ENCODE data around the gene GPR176. TPM values are rescaled to one million over a fixed set of nuclear protein-coding genes. Genes with fewer than 3 reads are reported as not detected.

Gene GPR176
- polyA plus RNA-seq, 1 donor from 2014 or later = 8.3 TPM

DNA sequence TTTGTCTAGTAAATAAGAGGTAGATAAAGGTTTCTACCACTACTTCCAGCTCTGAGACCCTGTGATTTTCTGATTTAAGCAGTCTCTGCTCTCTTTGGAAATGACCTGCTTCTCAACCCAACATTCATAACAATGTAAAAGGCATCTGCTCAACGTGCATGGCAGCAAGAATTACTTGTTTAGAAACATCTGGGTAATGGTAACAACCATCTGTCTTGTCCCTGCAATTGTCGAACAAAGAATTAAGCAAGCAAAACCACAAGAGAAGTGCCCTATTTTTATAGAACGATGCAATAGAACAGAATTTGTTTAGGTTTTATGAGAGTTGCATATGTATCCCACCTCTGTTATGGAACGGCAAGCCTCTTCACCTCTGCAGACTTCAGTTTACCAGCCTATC, 130.3 kb downstream of the GPR176 start:
- no peaks in the 10 kb centered on the region for H3F3A ChIP-seq (ENCODE audit: insufficient read depth, low read length, poor library complexity, severe bottlenecking)
- H3K36me3 ChIP-seq (ENCODE audit: insufficient read depth, low read length) = no peaks in the 10 kb centered on the region
- TF ChIP-seq, protein P1, sequence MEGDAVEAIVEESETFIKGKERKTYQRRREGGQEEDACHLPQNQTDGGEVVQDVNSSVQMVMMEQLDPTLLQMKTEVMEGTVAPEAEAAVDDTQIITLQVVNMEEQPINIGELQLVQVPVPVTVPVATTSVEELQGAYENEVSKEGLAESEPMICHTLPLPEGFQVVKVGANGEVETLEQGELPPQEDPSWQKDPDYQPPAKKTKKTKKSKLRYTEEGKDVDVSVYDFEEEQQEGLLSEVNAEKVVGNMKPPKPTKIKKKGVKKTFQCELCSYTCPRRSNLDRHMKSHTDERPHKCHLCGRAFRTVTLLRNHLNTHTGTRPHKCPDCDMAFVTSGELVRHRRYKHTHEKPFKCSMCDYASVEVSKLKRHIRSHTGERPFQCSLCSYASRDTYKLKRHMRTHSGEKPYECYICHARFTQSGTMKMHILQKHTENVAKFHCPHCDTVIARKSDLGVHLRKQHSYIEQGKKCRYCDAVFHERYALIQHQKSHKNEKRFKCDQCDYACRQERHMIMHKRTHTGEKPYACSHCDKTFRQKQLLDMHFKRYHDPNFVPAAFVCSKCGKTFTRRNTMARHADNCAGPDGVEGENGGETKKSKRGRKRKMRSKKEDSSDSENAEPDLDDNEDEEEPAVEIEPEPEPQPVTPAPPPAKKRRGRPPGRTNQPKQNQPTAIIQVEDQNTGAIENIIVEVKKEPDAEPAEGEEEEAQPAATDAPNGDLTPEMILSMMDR (IDR thresholded peaks at IDR 0.05; ENCODE audit: poor library complexity, severe bottlenecking) = no peak
- TF ChIP-seq POLR2AphosphoS5 (IDR thresholded peaks at IDR 0.05) = no peak
- TF ChIP-seq MXI1 (conservative IDR thresholded peaks at IDR 0.05; ENCODE audit: poor library complexity, severe bottlenecking) = no peak
- no peaks in the 10 kb centered on the region for H3K27me3 ChIP-seq (ENCODE audit: insufficient read depth, low read depth, low read length)
- H3K4me2 ChIP-seq (ENCODE audit: low read length) = no peak overlapping the region
- H3K9me3 ChIP-seq (ENCODE audit: low read length) = no peaks in the 10 kb centered on the region
- no peak overlapping the region for H3K27ac ChIP-seq (ENCODE audit: low read length)
- H4K20me1 ChIP-seq (ENCODE audit: insufficient read depth) = no peaks in the 10 kb centered on the region
- H3K9me2 ChIP-seq (ENCODE audit: insufficient read depth, low read length) = no peaks in the 10 kb centered on the region
- H3K79me2 ChIP-seq (replicated peaks; ENCODE audit: insufficient read depth, low read length) = no peaks in the 10 kb centered on the region
- H2AFZ ChIP-seq (ENCODE audit: low read depth, low read length) = no peak overlapping the region
- H3K4me3 ChIP-seq (ENCODE audit: low read length) = no peak overlapping the region
- H3K9ac ChIP-seq (ENCODE audit: low read length) = no peak overlapping the region

- H3K9ac ChIP-seq (ENCODE audit: low read length) = no peak overlapping the region
- H3K36me3 ChIP-seq (ENCODE audit: insufficient read depth, low read length) = no peaks in the 10 kb centered on the region
- H3K27ac ChIP-seq (ENCODE audit: low read length) = no peak overlapping the region
- H3K27me3 ChIP-seq (ENCODE audit: insufficient read depth, low read depth, low read length) = no peaks in the 10 kb centered on the region
- TF ChIP-seq, protein P1 (IDR thresholded peaks at IDR 0.05; ENCODE audit: poor library complexity, severe bottlenecking) = no peak
- no peak for TF ChIP-seq TAF1 (IDR thresholded peaks at IDR 0.05; ENCODE audit: low read depth)
- no peak for TF ChIP-seq EP300 (conservative IDR thresholded peaks at IDR 0.05; ENCODE audit: poor library complexity, severe bottlenecking)
- no peak for TF ChIP-seq MXI1 (conservative IDR thresholded peaks at IDR 0.05; ENCODE audit: poor library complexity, severe bottlenecking)
- no peak for TF ChIP-seq EZH2 (IDR thresholded peaks at IDR 0.05; ENCODE audit: borderline replicate concordance, insufficient read depth, low read length, poor library complexity, severe bottlenecking)
- no peaks in the 10 kb centered on the region for H3K9me2 ChIP-seq (ENCODE audit: insufficient read depth, low read length)
- H3K79me2 ChIP-seq (replicated peaks; ENCODE audit: insufficient read depth, low read length) = peaks cover 4% of the 10 kb centered on the region
- no peak overlapping the region for H2AFZ ChIP-seq (ENCODE audit: low read depth, low read length)
- no peak overlapping the region for H3K4me3 ChIP-seq (ENCODE audit: low read length)
- no peak overlapping the region for H3K4me2 ChIP-seq (ENCODE audit: low read length)
- no peaks in the 10 kb centered on the region for H3F3A ChIP-seq (ENCODE audit: insufficient read depth, low read length, poor library complexity, severe bottlenecking)
- no peaks in the 10 kb centered on the region for H3K9me3 ChIP-seq (ENCODE audit: low read length)
- no peaks in the 10 kb centered on the region for H4K20me1 ChIP-seq (ENCODE audit: insufficient read depth)
Observed at GRCh38 chr15:39788800-39789565, 131.1 kb downstream of the GPR176 start.

- Histone ChIP-seq H3F3A (ENCODE audit: insufficient read depth, low read length, poor library complexity, severe bottlenecking) (no peaks in the 10 kb centered on the region), H3K79me2 (replicated peaks; ENCODE audit: insufficient read depth, low read length) (peaks cover 13% of the 10 kb centered on the region), H3K4me3 (ENCODE audit: low read length) (no peak overlapping the region), H3K4me2 (ENCODE audit: low read length) (no peak overlapping the region), H4K20me1 (ENCODE audit: insufficient read depth) (no peaks in the 10 kb centered on the region), H3K27ac (ENCODE audit: low read length) (no peak overlapping the region), H3K9me2 (ENCODE audit: insufficient read depth, low read length) (no peaks in the 10 kb centered on the region), H2AFZ (ENCODE audit: low read depth, low read length) (no peak overlapping the region), H3K36me3 (ENCODE audit: insufficient read depth, low read length) (no peaks in the 10 kb centered on the region), H3K9ac (ENCODE audit: low read length) (no peak overlapping the region), H3K27me3 (ENCODE audit: insufficient read depth, low read depth, low read length) (no peaks in the 10 kb centered on the region), H3K9me3 (ENCODE audit: low read length) (no peaks in the 10 kb centered on the region)
- TF ChIP-seq TAF1 (IDR thresholded peaks at IDR 0.05; ENCODE audit: low read depth) = no peak
Observed at GRCh38 chr15:39788108-39788507, 132.0 kb downstream of the GPR176 start.
